Coronary artery (tissue), 2 donors: ENCODE measurements around the gene NPB.
A peak's percentile ranks its signal among the peaks of the same experiment; 100 is the strongest.

Experiments used
- DNase-seq: peaks from one replicate; pipeline ENCODE4 v3.0.0-alpha.2; 2017; ENCODE audit warnings: low spot score
- H3K27ac ChIP-seq, 2 donors: fragments of 200-600 bp; sonication (generic); one replicate each; pipeline ENCODE4 v1.5.1; 2016 to 2019
- H3K4me3 ChIP-seq: fragments of 200-600 bp; sonication (generic); 2 replicates; pipeline ENCODE4 v1.5.1; 2016; ENCODE audit warnings: mild to moderate bottlenecking, moderate library complexity
- TF ChIP-seq, protein P1 (sequence below): fragments of 200-600 bp; sonication (generic); IDR thresholded peaks from one replicate; pipeline ENCODE4 v1.5.1; 2019; ENCODE audit warnings: antibody characterized with exemption

The NPB gene

GRCh38 chr17:81871387-81872230 is 30.4 kb upstream of the NPB start:
- TF ChIP-seq, protein P1, sequence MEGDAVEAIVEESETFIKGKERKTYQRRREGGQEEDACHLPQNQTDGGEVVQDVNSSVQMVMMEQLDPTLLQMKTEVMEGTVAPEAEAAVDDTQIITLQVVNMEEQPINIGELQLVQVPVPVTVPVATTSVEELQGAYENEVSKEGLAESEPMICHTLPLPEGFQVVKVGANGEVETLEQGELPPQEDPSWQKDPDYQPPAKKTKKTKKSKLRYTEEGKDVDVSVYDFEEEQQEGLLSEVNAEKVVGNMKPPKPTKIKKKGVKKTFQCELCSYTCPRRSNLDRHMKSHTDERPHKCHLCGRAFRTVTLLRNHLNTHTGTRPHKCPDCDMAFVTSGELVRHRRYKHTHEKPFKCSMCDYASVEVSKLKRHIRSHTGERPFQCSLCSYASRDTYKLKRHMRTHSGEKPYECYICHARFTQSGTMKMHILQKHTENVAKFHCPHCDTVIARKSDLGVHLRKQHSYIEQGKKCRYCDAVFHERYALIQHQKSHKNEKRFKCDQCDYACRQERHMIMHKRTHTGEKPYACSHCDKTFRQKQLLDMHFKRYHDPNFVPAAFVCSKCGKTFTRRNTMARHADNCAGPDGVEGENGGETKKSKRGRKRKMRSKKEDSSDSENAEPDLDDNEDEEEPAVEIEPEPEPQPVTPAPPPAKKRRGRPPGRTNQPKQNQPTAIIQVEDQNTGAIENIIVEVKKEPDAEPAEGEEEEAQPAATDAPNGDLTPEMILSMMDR, result no peak
- peak; percentile 96 for DNase-seq
- Histone ChIP-seq H3K27ac (peak overlapping the region; percentile 83 to 100), H3K4me3 (peak overlapping the region; percentile 90)

- TF ChIP-seq, protein P1, result no peak
- H3K4me3 ChIP-seq, result no peak overlapping the region
- no peak overlapping the region for H3K27ac ChIP-seq
- DNase-seq, result no peak
Observed at GRCh38 chr17:81877569-81877968, 24.5 kb upstream of the NPB start.

DNA sequence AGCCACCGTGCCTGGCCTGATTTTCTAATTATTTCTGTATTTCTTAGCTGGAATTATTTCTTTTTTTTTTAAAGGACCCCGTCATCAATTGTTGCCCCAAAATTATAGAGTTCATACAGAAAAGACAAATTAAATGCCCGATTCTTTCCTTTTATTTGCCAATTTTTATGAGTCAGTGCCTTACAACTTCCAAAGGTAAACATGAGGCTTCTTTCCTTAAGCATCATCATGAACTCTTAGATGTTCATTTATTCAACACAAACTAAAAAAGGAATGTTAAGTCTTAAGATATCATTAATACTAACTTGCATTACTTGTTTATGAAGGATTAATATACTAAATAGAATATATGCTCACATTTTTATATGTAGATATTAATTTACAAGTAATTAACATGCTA is 23.7 kb upstream of the NPB start:
- Histone ChIP-seq H3K27ac (no peak overlapping the region), H3K4me3 (no peak overlapping the region)
- no peak for DNase-seq
- TF ChIP-seq, protein P1, result no peak

- DNase-seq, result no peak
- no peak overlapping the region for H3K4me3 ChIP-seq
- no peak overlapping the region for H3K27ac ChIP-seq
- TF ChIP-seq, protein P1, result no peak
Observed at GRCh38 chr17:81879121-81879520, 22.9 kb upstream of the NPB start.

GRCh38 chr17:81884520-81884919 is 17.5 kb upstream of the NPB start:
- Histone ChIP-seq H3K27ac (peak overlapping the region in 1 of 2 donors; percentile 25), H3K4me3 (no peak overlapping the region)
- TF ChIP-seq, protein P1, result no peak
- DNase-seq, result no peak

- H3K4me3 ChIP-seq, result no peak overlapping the region
- peak overlapping the region in 1 of 2 donors; percentile 31 for H3K27ac ChIP-seq
- TF ChIP-seq, protein P1, result no peak
- DNase-seq, result no peak
Observed at GRCh38 chr17:81884968-81885367, 17.1 kb upstream of the NPB start.

DNA sequence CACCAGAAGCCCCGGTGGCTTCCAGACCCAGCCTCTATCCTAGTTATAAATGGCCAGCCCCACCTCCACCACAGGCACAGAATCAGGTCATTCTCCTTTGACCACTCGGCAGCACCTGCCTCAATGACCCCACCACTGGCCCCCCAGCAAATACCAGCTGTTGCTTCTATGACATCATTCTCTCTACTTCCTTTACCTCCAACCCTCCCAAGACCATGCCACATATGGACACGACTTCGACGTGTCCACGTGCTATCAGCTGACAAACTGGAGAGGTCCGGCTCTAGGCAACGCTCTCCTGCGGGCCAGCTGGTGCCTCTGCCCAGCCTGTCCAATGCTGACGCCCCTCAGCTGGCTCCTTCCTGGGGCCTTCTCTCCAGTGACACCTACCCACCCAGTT is 16.6 kb upstream of the NPB start:
- Histone ChIP-seq H3K27ac (no peak overlapping the region), H3K4me3 (no peak overlapping the region)
- DNase-seq, result no peak
- TF ChIP-seq, protein P1, result no peak
